Stimulated activated CD4-positive, alpha-beta T cell treated with anti-CD3 and anti-CD28 coated beads, TNF-alpha, amount 100 ng/mL, for 1 hour (primary cell): Measurements from ENCODE around the gene ZNF740.
A peak's percentile ranks its signal among the peaks of the same experiment; 100 is the strongest.

Experiments
- DNase-seq, 3 donors: peaks; one replicate each; pipeline ENCODE4 v3.0.0-alpha.2; 2020; ENCODE audit warnings: low read depth in 3 of 3, low spot score in 1 of 3

ZNF740 gene

GRCh38 chr12:53212931-53213330 is 32.4 kb downstream of the ZNF740 start:
- no peak for DNase-seq

GRCh38 chr12:53213348-53213747 is 32.8 kb downstream of the ZNF740 start:
- DNase-seq: peak; percentile 64 to 82 (median 76)

DNA sequence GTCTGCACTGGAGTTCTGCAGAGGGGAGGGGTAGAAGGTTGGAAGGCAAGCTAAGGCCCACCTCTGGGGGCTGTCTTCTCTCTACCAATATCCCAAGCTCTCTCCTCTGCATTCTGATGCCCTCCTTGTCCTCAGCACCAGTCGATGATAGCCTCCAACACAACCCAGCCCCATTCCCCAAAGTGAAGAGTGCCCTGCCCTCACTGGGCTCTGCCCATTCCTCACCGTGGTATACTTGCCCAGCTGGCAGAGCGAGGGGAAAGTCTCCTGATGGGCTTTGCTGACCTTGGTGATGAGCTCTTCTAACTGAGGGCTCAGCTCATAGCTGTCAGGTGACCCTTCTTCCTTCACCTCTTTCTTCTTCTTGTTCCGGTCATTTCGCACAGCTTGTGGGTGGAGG is 33.7 kb downstream of the ZNF740 start:
- DNase-seq: no peak

- no peak for DNase-seq
Observed at GRCh38 chr12:53214687-53215455, 34.3 kb downstream of the ZNF740 start.

DNA sequence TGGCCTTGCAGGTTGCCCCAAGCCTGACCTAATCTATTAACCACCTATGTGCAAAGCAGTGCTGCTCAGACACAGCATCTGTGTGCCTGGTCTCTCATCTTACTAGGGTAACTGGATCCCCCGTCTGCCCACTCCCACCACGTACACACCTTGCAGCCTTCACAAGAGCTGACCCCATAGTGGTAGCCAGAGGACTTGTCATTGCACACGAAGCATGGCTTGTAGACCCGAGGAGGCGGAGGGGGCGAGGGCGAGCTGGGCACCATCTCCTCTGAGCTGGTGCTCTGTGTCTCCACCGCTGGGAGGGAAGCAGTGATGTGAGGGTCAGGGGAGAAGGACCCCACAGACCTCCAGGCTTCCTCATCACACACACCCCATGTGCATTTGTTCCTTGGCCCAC is 35.0 kb downstream of the ZNF740 start:
- no peak for DNase-seq

GRCh38 chr12:53217051-53217930 is 36.8 kb downstream of the ZNF740 start:
- DNase-seq: no peak

DNA sequence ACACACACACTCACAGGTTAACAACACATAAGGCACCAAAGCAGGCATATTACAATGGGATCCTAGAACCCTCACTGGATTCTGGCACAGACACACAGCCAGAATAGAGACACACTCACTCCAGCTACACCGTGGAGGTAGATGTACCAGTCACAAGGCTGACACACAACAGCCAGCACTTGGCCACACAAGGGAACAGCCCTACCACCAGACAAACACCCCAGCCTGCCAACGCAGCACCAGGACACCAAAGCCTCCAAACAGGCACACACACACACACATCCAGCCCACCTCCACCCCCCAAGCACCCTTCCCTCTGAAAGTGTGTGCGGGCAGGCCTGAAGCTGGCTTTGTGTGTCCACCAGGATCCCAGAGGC is 37.4 kb downstream of the ZNF740 start:
- DNase-seq: no peak

DNA sequence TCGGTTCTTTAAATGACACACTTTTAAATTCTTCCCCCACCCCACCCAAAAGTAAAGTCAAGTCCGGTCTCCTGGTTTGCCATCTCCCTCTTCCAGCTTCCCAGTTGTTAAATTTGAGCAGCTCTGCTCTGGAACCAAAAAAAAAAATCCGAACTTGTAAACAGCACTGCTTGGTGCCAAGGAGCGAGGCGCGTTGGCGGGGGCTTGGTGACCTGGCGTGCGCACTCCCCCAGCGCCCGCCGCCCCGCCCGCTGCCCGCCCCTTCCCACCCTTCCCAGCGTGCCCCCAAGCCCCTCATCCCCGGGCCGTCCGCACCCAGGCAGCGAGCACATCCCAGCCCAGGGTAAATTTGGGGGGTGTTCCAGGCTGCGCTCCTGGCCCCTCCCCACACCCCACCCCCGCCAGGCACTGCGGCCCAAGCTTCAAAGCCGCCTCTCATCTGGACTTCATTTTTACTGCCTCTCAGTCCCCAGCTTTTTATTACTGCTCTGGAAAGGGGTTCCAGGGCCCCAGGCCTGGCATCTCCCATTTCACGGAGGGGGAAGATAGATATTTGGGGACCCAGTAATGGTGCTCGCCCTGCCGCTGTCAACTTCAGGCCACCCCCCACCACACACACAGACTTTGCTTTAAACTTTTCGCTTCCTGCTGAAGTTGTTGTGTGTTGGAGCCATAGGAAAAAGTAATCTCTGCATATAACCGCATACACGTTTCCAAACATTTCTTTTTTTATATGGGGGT is 38.2 kb downstream of the ZNF740 start:
- DNase-seq: no peak

DNA sequence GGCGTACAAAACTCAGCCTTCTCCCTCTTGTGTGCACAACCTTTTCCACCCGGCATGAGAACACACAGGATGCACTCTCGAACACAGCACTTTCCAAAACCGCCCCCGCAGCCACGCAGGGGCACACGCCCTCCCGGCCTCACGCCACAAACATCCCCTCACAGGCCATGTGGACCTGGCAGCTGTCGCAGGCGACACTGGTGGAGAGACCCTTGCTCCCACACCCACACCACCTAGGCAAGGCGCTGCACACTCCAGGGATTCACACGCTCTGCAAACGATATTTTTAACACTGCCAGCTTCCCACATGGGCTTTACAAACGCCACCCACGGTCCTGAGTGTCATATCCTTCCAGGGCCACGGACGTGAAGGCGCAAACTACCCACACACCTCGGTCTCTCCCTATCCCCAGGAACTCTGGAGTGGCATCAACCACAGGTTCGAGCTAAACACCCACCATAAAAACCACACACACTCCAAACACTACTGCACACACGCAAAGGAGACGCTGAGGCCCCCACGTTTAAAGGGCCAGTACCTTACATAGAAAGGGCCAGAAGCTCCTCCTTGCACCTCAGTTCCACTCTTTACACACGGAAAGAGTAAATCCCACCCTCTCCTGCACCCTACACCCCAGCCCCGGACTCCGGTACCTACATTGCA is 38.9 kb downstream of the ZNF740 start:
- DNase-seq: peak in 2 of 3 donors; percentile 44 to 57

DNA sequence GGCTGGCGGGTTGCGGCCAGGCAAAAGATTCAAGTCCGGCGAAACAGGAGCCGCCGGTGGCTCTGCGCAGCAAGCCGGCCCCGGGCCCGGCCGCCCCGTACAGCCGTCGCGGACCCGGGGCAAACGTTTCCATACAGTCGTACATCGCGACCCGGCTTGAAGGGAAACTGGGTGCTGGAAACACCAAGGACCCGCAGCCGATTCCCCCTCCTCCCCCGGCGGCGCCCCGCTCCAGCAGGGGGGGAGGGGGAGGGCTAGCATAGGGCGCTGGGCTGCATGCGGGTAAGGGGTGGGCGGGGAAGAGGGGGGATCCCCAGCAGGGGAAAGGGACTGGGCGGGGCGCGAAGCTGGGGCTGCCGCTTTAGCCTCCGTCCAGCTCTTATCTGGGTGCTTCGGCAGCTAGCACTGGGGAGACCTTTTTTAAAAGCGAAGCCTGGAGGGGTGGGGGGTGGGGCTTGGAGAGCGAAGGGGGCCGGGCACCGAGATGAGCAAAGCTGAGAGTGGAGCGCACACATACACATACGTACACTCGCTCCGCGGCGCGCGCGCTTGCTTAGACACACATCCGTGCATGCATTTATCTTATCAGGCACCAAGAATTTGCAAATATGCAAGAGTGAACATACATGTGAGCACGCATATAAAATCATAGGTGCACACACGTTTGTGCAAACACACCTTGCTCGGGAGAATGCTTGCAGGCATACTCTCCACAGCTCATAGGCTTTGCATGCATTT is 39.6 kb downstream of the ZNF740 start:
- peak in 1 of 3 donors; percentile 56 for DNase-seq

DNA sequence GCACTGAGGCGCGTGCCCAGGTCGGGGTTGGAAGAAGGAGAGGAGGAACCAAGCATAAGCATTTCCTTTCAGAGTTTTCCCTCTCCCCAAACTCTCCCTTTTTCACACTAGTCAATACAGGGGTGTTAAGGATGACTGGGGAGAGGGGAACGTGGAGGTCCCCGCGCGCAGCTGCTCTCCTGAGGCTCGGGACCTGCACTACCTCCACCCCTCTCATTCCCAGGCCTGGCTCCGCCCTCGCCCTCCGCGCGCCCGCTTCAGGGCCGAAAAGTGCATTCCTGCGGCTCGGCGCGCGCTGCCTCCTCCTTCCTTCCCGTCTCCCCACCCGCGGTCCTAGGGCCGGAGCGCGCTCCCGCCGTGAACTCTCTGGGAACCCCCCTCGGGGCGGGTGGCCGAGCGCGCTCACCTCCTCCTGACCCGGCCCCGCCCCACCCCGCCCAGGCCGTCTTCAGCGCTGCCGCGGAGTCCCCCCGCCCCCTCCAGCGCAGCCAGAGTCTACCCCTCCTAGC is 40.2 kb downstream of the ZNF740 start:
- DNase-seq: peak; percentile 56 to 70 (median 59)

GRCh38 chr12:53221203-53222080 is 40.9 kb downstream of the ZNF740 start:
- DNase-seq: no peak

- DNase-seq: no peak
Observed at GRCh38 chr12:53222170-53222721, 41.7 kb downstream of the ZNF740 start.

- DNase-seq: no peak
Observed at GRCh38 chr12:53222806-53223261, 42.3 kb downstream of the ZNF740 start.

- DNase-seq: no peak
Observed at GRCh38 chr12:53223389-53224060, 43.0 kb downstream of the ZNF740 start.

- no peak for DNase-seq
Observed at GRCh38 chr12:53224061-53224896, 43.8 kb downstream of the ZNF740 start.

GRCh38 chr12:53224897-53225634 is 44.5 kb downstream of the ZNF740 start:
- no peak for DNase-seq
